GM12875 (cell line): Measurements from ENCODE around the gene VGLL4.

Source experiments
- H3K4me3 ChIP-seq: one replicate; pipeline ENCODE4 v1.5.1; 2011; ENCODE audit warnings: low read depth, low read length, control low read depth
- CTCF ChIP-seq: IDR thresholded peaks from 2 replicates; pipeline ENCODE4 v1.5.1; 2011; ENCODE audit warnings: low read depth, mild to moderate bottlenecking, control low read depth, inconsistent platforms, low read length, moderate library complexity, borderline replicate concordance; ENCODE audit not compliant: insufficient read depth

Gene VGLL4

GRCh38 chr3:11622586-11623550, 20.8 kb downstream of the VGLL4 start:
- H3K4me3 ChIP-seq: no peak overlapping the region
- TF ChIP-seq CTCF: no peak

GRCh38 chr3:11621077-11621476, 22.6 kb downstream of the VGLL4 start:
- H3K4me3 ChIP-seq: no peak overlapping the region
- TF ChIP-seq CTCF: no peak

GRCh38 chr3:11619946-11620652, 23.6 kb downstream of the VGLL4 start:
- no peak overlapping the region for H3K4me3 ChIP-seq
- no peak for TF ChIP-seq CTCF

GRCh38 chr3:11619461-11619860, 24.3 kb downstream of the VGLL4 start:
- no peak for TF ChIP-seq CTCF

GRCh38 chr3:11618904-11619303, 24.8 kb downstream of the VGLL4 start:
- no peak for TF ChIP-seq CTCF

More at GRCh38 chr3:11619461-11619860, 24.3 kb downstream of the VGLL4 start:
- H3K4me3 ChIP-seq: no peak overlapping the region

GRCh38 chr3:11616551-11616950, 27.2 kb downstream of the VGLL4 start:
- TF ChIP-seq CTCF: no peak
- no peak overlapping the region for H3K4me3 ChIP-seq

More at GRCh38 chr3:11618904-11619303, 24.8 kb downstream of the VGLL4 start:
- no peak overlapping the region for H3K4me3 ChIP-seq

GRCh38 chr3:11613851-11614487, 29.7 kb downstream of the VGLL4 start:
- H3K4me3 ChIP-seq: no peak overlapping the region
- no peak for TF ChIP-seq CTCF
